GM18499 (cell line): ENCODE data around the gene INMT.

Experiments
- ATAC-seq: cut with Tn5 transposase; IDR thresholded peaks from one replicate; pipeline ENCODE4 v1.9.1; 2021; ENCODE audit warnings: moderate number of reproducible peaks; ENCODE audit not compliant: insufficient read depth, unreplicated experiment

The INMT gene

DNA sequence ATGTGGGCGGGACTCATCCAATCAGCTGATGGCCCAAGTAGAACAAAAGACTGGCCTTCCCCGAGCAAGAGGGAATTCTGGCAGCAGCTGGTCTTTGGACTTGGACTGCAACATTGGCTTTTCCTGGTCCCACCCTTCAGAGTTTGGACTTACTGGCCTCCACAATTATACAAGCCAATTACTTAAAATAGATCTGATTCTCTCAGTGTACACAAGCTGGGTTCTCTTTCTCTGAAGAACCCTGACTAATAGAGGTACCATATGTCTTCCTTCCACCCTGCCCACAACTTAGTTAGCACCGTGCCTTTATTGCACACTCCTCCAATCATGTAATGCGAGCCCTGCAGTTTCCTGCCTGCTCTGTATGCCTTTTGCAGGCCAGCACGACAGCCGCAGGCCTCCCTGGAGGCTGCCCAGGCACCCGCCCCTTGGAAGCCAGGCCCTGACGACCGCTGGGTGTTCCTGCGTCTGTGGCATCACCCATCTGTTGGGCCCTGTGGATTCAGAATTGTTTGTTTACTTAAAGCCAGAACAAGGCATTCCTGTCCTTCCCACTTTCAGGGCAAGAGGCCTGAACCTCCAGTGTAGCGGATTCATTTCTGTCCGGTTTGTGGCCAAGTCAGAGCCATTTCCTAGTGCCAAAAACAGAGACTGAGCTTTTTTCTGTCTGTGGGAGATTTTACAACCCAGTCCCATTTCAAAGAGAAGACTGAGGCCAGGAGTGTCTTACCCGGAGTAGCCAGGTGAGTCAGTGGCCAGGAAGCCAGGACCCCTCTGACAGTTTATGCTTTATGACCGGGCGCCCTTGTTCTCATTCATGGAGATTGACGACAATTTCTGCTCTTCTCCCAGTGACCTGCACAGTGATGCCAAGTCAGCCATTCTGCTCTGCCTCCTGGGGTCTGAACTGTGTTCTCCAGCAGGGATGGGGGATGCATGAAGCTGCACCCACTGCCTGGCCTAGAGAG lies 968 bp upstream of the INMT start:
- ATAC-seq = no peak

DNA sequence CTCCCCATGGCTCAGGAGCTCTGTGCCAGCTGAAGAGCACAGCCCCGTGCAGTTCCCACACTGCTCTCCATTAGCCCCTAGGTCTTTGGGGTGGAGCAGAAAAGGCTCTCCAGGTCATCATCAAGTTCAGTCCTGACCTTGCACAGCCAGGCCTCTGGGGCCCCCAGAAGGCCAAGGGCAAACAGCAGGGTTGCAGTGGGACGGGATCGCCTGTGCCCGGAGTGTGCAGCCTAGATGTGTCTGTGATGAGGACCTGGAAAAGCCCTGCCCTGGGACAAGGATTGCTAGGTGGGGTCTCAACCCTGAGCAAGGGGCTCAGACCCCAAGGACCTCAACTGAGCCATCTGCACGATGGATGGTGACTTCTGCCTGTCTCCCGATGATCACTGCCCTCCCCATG lies 549 bp downstream of the INMT start:
- no peak for ATAC-seq

DNA sequence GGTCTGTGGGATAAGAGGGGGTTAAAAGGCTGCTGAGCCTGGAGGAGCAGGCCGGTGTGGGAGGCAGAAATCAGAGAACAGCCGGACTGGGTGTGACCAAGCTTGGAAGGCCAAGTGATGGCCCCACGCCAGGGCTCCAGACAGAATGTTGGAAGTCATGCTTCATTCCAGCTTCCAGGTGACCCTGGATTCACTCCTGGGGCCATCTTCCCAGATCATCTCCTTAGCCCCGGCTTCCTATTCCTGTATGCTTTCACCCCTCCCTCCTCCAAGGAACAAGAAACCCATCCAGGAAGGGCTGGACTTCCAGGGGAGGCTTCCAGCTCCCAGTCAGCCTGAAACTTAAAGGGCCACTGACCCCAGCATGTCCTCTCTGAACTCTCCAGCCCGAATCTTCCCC lies 1.0 kb downstream of the INMT start:
- ATAC-seq = no peak

DNA sequence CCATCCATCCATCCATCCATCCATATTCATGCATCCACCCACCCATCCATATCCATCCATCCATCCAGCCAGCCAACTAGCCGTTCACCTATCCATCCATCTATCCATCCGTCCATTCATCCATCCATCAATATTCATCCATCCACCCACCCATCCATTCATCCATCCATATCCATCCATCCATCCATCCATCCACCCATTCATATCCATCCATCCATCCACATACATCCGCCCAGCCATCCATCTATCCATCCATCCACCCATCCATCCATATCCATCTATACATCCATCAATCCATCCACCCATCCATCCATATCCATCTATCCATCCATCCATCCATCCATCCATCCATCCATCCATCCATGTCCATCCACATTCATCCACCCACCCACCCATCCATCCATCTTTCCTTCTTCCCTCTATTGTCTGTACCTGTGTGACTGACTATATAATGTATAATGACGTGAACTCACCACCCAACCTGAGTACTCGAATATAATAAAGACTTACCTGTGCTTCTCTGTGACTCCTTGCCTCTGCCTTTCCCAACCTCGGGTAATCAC lies 2.5 kb downstream of the INMT start:
- no peak for ATAC-seq

DNA sequence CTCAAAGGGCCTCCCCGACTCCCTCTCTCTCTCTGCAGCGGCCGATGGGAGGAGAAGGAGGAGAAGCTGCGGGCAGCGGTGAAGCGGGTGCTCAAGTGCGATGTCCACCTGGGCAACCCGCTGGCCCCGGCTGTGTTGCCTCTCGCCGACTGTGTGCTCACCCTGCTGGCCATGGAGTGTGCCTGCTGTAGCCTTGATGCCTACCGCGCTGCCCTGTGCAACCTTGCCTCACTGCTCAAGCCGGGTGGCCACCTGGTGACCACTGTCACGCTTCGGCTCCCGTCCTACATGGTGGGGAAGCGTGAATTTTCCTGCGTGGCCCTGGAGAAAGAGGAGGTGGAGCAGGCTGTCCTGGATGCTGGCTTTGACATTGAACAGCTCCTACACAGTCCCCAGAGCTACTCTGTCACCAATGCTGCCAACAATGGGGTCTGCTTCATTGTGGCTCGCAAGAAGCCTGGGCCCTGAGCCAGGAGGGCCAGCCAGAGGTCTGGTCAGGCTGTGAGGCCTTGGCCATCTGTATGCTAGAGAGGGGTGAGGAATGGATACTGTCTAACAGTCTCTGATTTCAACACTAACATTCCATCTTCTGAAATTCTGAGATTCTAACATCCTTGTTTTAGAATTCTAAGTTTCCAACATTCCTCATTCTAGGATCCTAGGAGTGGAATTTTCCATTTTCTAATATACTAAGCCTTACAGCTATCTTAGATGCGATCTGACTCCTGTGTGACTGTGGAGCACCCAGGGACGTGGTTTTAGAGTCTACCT lies 3.6 kb downstream of the INMT start:
- no peak for ATAC-seq

DNA sequence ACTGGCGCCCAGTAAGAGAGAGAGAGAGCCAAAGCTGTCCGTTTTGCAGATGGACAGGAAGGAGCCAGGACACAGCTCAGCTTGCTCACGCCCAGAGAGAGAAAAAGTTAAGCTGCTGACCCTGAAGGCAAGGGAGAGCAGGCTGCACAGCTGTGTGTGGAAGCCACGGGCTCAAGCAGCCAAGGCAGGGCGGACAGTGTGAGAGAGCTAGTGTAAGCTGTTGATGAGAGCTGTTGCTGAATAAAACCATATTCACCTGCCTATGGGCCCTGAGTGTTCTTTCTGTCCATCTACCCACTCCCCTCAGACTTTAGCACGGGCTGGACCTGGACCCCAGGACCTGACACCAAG lies 5.4 kb downstream of the INMT start:
- ATAC-seq = no peak

DNA sequence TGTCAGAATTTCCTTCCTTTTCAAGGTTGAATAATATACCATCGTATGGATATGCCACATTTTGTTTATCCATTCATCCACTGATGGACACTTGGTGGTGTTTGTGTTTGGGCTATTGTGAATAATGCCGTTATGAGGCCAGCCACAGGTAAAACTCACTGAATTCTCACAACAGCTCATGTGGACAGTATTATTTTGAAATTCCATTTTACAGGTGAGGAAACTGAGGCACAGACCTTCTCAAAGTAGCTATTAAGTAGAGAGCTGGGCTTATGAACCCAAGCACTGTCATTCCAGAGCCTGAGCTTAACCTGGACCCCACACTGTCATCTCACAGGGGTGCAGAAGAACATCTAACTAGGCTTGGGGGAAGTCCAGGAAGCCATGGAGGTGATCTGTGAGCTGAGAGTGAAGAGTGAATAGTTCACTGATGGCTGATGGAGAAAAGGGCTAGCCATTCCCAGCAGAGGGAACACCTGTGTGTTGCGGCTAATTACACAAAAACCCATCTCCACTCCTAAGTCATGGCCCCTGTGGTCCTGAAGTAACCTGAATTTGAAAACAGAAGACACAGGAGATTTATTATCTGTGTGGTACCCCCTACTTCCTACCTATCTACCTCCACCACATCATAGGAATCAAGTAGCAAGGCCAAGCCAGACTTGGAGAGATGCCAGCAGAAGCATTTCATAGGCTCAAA lies 8.7 kb downstream of the INMT start:
- no peak for ATAC-seq

DNA sequence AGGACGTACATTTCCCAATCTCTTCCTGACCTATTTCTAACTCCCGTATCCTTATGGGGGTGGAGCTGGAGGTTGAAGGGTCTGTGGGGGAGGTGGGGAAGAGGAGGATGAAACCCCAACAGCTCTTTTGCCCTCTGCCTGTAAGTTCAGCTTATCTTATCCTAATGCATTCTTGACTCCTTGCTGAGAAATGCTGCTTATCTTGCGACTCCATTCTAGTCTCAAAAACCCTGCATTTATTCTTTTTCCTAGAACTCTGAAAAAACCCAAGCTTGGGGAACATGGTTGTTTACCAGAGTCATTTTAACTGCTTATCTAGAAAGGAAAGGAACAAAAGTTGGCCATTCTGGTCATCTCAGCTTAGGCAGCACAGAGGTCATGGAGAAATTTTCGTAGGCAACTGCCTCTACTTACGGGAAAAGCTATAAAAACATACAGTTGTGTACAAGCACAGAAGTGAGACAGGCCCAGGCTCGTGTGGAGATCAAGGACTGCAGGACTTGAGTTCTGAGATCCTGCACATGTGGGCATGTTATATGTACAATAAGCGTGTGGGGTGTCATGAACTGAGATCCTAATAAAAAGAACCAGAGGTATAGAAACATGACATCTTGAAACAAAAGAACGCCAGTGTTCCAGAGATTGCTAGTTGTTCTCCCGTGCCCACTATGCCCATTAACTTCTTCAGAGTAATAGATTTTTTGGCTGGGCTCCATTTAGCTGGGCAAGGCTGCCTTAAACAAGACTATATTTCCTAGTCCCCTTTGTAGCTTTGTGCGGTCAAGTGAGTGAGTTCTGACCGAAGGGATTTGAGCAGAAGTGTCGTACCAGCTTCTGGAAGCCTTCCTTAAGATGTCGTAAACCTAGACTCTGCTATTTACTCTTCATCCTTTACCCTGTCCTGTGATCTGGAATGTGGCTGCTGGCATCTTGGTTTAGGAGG lies 9.6 kb downstream of the INMT start:
- no peak for ATAC-seq

DNA sequence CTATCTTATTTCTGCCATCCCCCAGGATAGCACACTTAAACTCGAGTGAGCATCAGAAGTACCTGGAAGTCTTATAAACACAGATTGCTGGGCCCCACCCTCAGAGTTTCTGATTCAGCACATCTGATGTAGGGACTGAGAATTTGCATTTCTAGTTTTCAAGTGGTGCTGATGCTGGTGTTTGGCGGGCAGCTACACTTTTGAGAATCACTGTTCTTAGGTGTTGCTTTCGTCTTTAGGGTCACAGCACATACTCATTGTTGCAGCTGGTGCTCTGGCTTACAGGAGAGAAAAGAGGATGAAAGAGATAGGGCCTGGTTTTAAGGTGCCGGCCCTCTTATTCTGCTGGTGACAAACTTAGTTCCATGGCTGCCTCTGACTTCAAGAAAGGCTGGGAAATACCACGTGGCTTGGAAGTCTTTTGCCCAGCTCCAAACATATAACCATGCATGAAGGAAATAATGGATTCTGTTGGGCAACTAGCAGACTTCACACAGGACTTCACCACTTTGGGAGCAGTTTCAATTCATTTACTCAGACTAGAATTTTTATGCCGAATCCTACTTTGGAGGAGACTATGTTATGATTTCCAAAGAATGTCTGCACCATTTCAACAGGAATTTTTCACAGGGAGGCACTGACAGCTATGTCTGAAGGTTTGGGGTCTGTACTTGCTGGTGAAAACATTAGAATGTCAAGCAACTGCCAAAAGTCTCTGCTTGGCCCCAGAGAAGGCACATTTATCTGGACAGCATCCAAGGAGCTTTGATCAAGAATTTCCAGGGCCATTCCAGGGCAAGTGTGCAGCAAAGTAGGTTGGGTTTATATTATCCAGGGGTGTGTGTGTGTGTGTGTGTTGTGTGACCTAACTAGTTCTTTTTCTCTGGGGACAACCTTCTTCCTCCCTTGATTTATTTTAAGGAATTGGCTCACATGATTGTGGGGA lies 12.4 kb downstream of the INMT start:
- peak; percentile 97 for ATAC-seq

DNA sequence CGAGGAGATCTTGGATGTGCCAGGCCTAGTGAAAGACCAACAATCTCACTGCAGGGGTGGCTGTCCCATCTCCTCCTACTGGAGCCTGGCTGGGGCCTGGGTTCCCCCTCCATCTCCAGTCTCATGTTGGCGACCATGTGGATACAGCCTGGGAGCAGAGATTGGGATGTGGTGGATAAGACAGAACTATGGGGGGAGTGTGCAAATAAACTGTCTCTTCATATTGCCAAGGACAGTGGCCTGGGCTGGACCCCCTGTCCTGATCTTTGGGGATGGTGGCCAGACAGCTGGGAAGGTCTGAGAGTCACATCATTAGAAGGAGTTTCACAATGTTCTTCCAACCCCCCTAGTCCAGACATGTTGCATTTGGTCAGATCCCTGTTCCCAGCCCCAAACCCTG lies 13.5 kb downstream of the INMT start:
- ATAC-seq = no peak

DNA sequence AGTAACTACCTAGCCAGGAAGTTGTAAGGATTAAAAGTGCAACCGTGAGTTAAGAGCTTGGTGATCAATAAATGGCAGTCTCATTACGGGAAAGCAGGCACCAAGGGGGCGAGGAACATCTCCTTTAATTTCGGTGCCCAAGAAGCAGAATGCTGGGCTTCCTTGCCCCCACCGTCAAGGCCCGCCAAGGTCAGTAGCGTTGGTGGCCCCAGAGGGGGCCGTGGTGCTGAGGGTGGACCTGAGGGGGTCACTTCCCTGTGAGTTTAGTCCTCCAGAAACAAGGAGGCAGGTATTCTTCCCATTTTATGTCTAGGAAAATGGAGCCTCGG lies 18.9 kb downstream of the INMT start:
- no peak for ATAC-seq

DNA sequence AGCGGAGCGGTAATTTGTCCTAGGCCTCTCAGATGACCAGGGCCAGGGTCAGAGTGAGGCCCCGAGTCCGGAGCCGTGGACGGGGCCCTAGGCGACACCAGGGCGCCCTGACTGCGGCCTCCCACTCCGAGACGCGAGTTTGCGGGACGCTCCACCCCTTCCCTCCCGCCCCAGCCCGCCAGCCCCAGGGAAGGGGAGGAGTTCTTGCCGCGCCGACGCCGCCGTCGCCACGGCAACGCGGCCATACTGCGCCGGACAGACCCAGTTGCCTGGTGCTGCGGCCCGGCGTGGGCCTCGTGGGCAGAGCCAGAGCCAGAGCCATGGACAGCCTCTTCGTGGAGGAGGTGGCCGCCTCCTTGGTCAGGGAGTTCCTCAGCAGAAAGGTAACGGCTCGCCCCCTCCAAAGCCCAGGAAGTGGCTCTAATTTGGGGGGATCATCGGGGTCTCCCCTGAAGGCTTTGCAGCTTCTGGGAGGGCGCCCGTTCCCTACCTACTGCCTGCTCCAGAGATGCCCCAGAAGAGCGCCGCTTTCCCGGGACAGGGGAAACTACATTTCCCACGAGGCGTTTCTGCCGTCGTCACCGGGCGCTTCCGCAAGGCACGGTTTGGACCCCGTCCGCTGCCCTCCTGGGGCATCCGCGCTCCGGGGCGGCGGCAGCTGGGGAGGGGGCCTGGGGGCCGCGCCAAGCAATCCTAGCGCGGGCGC lies 19.4 kb downstream of the INMT start, which contains the start of gene MINDY4:
MINDY4 (plus strand) TSS at position 244 of the 706 bp plus-strand sequence; CDS start at position 321, 77 bp downstream.
- ATAC-seq = no peak

DNA sequence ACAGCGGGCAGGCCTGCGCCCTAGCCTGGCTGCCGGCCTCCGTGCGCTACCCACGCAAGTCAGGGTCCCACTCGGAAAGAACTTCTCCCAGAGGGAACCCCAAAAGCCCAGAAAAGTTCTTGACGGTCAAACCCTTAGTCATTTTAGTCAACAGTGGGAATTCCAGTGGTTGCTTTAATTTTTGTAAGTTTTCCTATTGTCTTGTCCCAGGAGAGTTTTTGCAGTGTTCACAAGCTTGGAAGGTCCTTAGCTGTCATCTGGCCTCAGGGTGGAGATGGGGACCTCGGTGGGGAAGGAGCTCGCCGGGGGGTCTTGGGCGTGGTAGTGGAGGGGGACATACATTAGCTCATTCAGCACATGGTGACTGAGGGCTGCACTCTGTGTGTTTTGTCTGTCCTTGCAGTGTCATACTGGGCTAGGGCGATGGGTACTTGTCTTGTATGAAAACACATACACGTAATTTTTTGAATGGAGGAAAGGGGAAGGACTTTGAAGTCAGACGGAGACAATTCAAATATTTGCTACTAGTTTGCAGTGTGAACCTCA lies 20.0 kb downstream of the INMT start:
- ATAC-seq = no peak

DNA sequence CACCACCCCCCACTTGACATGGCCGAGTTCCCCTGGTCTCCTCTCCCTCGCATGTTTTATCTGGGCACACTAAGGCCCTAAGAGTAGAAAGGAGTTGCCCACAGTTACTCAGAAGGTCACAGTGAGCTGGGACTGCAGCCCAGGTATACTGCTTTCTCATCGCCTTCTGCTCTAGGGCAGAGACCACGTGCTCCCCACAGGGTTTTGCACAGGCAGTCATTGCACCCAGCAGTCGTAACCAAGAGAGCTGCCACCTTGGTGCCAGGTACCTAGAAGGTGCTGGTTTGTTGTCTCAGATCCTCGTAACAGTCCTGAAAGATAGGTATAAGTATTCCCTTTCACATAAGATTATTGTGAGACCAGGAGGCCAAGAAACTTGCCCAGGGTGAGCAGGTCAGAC lies 21.0 kb downstream of the INMT start:
- ATAC-seq = no peak

DNA sequence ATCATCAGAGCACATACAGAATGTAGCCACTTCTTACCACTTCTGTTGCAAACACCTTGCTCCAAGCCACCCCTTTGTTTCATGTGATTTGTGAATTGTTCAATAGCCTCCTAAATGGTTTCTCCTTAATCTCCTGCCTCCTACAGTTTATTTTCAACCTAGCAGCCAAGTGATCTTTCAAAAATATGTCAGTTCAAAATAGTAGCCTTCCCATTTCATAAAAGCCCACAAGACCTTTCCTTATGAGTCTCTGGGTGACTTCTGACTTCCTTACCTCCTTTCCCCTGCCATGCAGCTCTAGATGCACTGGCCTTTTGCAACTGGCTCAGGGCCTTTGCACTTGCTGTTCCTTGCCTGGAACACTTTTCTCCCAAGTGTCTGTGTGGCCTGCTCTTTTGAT lies 24.1 kb downstream of the INMT start:
- no peak for ATAC-seq

DNA sequence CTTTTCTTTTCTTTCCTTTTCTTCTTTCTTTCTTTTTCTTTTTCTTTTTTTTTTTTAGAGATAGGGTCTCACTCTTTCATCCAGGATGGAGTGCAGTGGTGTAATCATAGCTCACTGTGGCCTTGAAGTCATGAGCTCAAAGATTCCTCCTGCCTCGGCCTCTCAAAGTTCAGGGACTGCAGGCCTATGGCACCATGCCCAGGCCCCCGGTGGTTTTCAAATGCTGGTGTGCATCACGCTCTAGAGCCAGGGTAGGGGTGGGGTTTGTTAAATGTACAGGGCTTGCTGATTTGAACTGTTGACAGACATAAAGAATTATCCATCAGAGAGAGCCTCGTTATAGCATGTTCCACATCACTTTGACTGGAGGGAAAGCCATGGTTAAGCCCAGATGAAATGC lies 25.0 kb downstream of the INMT start:
- ATAC-seq = no peak

DNA sequence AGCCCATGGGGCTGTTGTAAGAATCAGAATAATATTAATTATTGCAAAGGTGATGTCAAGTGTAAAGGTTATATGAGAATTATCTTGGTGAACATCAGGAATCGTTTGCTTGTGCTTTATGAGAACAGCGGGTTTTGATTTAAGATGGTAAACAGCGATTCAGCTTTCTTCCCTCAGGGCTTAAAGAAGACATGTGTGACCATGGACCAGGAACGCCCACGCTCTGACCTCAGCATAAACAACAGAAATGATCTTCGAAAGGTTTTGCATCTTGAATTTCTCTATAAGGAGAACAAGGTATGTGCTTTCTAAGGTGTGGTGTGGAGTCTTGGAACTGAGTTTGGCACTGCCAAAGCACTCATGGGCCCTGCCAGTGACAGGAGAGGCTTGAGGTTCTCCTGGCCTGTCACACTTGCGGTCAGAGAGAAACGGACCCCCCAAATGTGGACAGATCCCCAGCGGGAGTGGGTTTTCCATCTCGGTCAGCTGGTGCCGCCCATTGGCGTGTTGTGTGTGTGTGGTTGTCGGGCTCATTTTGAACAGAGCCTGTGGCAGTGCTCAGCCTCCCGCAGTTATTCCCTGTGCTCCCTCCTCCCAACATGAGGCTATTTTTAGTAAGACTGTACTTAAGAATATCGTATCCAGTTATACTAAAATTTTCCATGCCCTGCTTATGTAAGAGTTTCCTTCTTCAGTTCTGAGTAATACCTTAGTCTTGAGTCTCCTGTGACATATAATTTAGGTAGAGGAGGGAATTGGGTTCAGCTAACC lies 26.5 kb downstream of the INMT start:
- no peak for ATAC-seq
